RPMI7951 (cell line): ENCODE measurements around the gene FOXD4L6. TPM values are rescaled to one million over a fixed set of nuclear protein-coding genes. Genes with fewer than 3 reads are reported as not detected.
A peak's percentile ranks its signal among the peaks of the same experiment; 100 is the strongest.
"Not testable (repeated sequence)": the region's sequence is repeated elsewhere in the genome, so short reads cannot be mapped to it uniquely, and the experiment has no call there.

Experiments used
- DNase-seq: peaks from one replicate; pipeline ENCODE4 v3.0.0-alpha.2; 2012; ENCODE audit warnings: low read depth
- total RNA-seq: library from RNA; depleted of rRNA; stranded (reverse); fragments of >200 nt; shearing (Covaris generic); gene quantifications from 2 replicates; pipeline ENCODE4 v1.2.3, GENCODE V29; 2014; rRNA removed

FOXD4L6 gene
- total RNA-seq, 1 experiment from 2014 or later: not detected

GRCh38 chr9:41100508-41100907, 28.0 kb downstream of the FOXD4L6 start:
- DNase-seq: not testable (repeated sequence)

- DNase-seq: not testable (repeated sequence)
Measured at GRCh38 chr9:41098759-41099158, 29.7 kb downstream of the FOXD4L6 start.

GRCh38 chr9:41095060-41095459, 33.4 kb downstream of the FOXD4L6 start:
- not testable (repeated sequence) for DNase-seq

GRCh38 chr9:41094010-41094773, 34.3 kb downstream of the FOXD4L6 start:
- peak; percentile 28 for DNase-seq

- not testable (repeated sequence) for DNase-seq
Measured at GRCh38 chr9:41090922-41091321, 37.6 kb downstream of the FOXD4L6 start.

GRCh38 chr9:41090386-41090785, 38.1 kb downstream of the FOXD4L6 start:
- DNase-seq: not testable (repeated sequence)

- not testable (repeated sequence) for DNase-seq
Measured at GRCh38 chr9:41088450-41089059, 39.9 kb downstream of the FOXD4L6 start.

- not testable (repeated sequence) for DNase-seq
Measured at GRCh38 chr9:41087929-41088328, 40.6 kb downstream of the FOXD4L6 start.

GRCh38 chr9:41087157-41087780, 41.2 kb downstream of the FOXD4L6 start:
- DNase-seq: not testable (repeated sequence)

GRCh38 chr9:41086685-41087084, 41.8 kb downstream of the FOXD4L6 start:
- not testable (repeated sequence) for DNase-seq

GRCh38 chr9:41086215-41086614, 42.3 kb downstream of the FOXD4L6 start:
- not testable (repeated sequence) for DNase-seq

- DNase-seq: not testable (repeated sequence)
Measured at GRCh38 chr9:41082358-41082757, 46.1 kb downstream of the FOXD4L6 start.

GRCh38 chr9:41079464-41079863, 49.0 kb downstream of the FOXD4L6 start:
- DNase-seq: not testable (repeated sequence)

- not testable (repeated sequence) for DNase-seq
Measured at GRCh38 chr9:41077586-41077985, 50.9 kb downstream of the FOXD4L6 start.

Other genes with a start within 250 kb of the FOXD4L6 start
- gene ZNG1F, start 60.6 kb upstream of the FOXD4L6 start, total RNA-seq: 3.5 and 4.4 TPM in 2 replicates